GM21447 (cell line): ENCODE data around the gene TRIP10.
A peak's percentile ranks its signal among the peaks of the same experiment; 100 is the strongest.
"Not testable (repeated sequence)": the region's sequence is repeated elsewhere in the genome, so short reads cannot be mapped to it uniquely, and the experiment has no call there.

Experiments used
- ATAC-seq: cut with Tn5 transposase; IDR thresholded peaks from one replicate; pipeline ENCODE4 v1.9.1; 2021; ENCODE audit not compliant: unreplicated experiment

TRIP10 gene

DNA sequence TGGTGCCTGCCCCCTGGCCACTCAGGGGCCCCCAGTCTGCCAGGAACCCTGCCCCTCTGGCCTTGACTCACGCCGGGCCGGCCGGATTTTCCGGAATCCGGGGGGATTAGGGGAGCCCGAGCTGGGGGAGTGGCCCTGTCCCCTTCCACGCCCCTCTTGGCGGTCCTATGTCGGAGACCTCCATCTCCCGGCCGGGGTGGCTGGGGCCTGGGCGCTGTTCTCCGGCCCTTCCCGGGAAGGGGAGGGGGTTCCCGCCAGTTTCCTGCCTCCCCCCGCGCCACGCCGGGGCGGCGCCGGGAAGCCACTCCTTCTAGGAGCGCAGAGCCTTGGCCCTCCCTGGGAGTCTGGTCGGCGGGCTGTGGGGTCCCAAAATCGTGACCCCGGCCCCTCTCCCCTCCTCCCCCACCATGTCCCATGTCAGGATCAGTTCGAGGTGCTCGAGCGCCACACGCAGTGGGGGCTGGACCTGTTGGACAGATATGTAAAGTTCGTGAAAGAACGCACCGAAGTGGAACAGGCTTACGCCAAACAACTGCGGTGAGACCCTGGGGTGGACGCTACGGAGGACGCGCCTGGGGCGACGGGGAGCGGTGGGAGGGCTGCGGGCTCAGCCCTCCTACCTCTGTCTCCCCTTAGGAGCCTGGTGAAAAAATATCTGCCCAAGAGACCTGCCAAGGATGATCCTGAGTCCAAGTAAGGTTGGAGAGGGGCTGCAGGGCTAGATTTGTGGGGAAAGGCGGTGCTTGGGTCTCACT is 1.3 kb downstream of the TRIP10 start:
- ATAC-seq: no peak

DNA sequence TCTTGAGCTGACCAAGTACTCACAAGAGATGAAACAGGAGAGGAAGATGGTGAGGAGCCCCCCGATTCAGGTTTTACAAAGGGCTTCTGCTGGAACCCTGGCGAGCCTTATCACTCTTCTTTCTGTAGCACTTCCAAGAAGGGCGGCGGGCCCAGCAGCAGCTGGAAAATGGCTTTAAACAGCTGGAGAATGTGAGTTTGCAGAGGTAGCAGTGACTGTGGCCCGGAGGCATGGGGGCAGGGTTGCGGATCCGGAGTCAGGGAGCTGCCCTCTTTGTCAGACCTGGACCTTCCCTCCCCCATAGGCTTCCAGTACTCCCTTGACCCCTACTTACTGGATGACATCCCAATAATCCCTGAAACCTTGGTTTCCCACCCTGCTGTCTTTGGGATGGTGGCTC is 3.6 kb downstream of the TRIP10 start:
- ATAC-seq: no peak

DNA sequence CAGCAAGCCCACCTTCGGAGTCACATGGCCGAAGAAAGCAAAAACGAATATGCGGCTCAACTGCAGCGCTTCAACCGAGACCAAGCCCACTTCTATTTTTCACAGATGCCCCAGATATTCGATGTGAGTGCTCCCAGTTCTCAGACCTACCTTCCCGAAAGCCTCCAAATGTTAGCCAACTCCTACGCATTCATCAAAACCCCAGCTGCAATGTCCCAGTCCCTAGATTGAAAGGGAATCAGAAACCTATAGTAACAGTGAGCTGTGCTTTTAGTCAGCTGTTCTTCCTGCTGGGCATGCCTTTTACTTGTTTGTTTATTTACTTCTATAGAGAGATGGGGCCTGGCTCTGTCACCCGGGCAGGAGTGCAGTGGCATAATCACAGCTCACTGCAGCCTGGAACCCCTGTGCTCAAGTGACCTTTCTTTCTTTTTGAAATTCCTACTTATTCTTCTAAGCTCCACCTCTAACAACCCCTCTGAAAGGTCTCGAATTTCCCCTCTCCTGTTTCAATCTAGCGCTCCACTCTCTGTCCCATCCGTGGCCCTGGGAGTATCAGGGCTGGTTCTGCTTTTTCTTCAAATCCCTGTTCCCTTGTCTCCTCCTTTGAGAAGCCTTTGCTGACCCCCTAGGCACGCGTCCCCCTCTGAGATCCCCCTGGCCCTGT is 4.4 kb downstream of the TRIP10 start:
- ATAC-seq: no peak

DNA sequence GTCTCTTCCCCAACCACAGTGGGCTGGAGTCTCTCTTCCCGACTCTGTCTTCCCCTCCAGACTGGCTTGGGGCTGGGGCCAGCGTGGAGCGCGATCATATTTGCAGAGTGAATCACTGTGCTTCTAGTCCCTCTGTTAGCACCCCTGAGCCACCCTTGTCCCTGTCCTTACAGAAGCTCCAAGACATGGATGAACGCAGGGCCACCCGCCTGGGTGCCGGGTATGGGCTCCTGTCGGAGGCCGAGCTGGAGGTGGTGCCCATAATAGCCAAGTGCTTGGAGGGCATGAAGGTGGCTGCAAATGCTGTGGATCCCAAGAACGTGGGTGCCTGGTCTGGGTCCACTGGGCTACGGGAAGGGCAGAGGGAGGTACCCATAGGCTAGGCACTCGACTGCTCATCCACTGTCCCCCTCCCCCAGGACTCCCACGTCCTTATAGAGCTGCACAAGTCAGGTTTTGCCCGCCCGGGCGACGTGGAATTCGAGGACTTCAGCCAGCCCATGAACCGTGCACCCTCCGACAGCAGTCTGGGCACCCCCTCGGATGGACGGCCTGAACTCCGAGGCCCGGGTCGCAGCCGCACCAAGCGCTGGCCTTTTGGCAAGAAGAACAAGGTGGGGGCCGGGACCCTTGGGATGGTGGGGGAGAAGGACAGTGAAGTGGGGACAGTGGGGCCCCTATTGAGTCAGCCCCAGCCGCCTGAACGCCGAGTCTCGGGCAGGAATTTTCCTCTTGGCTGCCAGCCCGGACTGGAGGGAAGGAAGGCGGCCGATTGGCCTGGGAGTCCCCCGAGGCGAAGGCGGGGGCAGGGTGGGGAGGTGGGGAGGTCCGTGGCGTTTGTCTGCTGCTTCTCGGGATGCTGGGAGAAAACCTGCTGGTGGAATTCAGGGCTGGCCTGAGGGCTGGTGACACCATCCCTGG is 5.2 kb downstream of the TRIP10 start:
- ATAC-seq: no peak

DNA sequence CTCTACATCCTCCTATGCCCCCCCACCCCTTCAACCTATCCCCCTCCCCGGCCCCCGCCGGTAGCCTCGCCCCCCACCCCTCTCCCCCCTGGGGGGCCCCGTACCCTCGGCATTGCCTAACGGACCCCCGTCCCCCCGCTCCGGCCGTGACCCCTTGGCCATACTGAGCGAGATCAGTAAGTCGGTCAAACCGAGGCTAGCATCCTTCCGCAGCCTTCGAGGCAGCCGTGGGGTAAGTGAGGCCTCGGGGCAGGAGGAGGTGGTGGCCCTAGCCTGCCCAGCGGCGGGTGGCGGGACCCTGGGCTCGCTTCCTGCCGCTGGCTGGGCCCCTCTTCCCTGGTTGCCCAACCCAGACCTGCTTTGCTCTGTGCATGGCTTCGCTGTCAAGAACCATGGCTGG is 6.5 kb downstream of the TRIP10 start:
- ATAC-seq: no peak

DNA sequence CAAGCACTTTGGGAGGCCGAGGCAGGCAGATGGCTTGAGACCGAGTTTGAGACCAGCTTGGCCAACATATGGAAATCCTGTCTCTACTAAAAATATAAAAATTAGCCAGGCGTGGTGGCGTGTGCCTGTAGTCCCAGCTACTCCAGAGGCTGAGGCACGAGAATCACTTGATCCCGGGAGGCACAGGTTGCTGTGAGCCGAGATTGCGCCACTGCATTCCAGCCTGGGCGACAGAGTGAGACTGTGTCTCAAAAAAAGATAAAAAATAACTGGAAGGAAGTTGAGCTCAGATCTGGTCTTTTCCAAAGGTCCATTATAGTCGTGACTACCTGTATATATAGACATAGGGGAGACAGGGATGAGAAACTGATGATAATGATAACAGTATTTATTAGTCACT is 9.1 kb downstream of the TRIP10 start:
- ATAC-seq: not testable (repeated sequence)

DNA sequence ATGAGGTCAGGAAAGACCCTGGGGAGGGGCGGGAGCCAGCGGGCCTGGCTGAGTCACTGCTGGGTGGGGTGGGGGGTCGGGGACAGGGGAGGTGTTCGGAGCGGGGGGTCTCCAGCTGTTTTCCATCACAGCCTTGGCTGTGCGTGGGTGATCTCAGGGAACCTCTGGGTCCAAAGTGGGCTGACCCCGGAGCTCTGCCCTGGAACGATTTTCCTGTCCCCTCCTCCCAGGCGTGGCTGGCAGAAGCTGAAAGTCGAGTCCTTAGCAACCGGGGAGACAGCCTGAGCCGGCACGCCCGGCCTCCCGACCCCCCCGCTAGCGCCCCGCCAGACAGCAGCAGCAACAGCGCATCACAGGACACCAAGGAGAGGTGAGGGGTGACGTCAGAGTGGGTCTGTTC is 10.6 kb downstream of the TRIP10 start:
- no peak for ATAC-seq

DNA sequence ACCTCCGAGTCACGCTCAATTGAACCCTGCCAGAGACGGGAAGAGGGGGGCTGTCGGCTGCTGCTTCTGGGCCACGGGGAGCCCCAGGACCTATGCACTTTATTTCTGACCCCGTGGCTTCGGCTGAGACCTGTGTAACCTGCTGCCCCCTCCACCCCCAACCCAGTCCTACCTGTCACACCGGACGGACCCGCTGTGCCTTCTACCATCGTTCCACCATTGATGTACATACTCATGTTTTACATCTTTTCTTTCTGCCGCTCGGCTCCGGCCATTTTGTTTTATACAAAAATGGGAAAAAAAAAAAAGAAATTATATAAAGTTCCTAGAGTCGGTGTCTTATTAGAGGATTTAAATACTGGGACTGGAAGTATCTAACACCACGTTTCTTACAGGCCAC is 11.7 kb downstream of the TRIP10 start:
- ATAC-seq: no peak

DNA sequence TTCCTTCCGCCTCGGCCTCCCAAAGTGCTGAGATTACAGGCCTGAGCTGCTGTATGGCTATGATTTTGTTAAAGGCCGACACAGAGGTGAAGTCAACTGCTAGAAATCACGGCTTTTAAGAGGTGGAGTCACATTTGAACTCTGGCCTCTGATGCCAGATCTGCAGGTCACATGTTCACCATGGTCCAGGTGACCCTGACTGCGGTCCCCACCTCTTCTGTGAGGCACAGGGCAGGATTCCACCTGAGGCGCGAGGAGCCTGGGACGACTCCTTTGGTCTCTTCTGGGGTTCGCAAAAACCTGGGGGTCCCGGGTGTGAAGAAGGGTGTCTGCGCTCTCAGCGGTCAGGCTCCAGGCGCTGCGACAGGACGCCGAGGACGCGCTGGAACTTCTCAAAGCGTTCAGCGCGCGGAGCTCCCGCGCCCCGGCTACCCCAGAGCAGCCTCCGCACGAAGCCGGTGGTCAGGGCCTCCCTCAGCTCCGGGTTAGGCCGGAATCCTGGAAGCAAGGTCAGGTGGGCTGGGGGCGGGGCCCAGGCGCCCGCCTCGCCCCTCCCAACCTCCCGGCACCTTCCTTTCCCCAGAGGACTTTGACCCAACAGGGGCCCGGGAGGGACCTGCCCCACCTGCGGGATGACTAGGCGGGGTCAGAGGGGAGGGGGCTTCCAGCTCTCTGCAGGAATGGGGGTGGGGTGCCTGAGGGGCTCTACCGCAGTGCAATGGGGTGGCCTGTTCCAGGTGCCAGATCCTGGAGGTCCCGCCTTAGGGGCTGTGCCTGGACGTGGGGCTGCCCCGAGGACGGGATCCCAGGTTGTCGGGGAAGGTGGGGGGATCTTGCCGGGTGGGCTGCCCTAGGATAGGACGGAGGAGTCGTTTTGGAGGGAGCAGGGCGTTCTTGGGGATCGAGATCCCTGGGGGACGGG is 13.0 kb downstream of the TRIP10 start:
- ATAC-seq: no peak

DNA sequence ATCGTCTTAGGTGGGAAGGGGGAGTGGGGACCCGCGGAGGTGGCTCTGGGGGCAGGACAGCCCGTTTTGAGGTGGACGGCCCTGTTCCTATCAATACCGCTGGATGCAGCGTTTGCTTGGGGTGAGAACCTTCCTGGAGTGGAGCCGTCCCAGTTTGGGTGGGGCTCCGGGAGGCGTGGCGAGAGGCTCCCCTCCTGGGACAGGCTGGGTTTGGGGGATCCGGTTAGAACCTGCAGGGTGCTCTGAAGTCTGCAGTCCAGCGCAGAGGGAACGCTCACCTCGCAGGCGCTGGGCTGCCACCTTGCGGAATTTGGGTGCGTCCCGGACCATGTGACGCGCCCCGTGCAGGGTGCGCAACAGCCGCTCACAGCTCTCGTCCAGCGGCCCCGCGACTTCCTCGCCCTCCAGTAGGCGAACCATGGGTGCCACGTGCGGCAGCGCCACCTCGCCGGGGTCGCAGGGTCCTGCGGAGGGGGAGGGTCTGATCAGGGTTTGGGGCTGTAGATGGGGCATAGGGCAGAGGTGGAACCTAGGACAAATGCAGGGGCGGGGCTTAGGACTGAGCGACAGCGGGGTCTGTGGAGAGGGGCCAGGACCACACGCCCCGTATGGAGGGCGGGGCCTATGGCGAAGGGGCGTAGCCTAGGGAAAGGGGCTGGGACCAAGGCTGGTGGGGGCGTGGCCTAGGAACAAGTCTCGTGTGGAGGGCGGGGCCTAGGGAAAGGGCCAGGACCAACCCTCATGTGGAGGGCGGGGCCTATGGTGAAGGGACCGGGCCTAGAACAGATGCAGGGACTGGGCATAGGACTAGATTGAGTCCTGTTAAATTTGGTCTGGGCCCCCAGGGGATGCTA is 13.9 kb downstream of the TRIP10 start:
- ATAC-seq: peak; percentile 71

DNA sequence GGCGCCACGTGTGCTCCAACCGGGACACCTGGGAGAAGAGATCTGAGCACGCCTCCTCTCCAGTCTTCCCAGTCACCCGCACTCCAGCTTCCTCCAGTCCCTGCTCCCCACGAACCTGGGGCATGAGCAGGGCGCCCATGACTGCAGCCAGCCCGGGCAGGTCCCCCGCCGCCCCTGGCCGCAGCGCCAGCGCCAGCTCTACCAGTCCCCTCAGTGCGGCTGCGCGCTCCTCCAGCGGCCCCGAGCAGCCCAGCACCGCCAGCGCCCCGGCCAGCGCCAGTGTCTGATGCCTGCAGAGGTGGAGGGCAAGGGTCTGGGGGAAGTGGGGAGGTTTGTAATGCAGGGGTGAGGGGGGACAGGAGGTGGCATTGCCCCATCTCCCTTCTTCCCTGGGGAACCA is 14.7 kb downstream of the TRIP10 start:
- no peak for ATAC-seq

DNA sequence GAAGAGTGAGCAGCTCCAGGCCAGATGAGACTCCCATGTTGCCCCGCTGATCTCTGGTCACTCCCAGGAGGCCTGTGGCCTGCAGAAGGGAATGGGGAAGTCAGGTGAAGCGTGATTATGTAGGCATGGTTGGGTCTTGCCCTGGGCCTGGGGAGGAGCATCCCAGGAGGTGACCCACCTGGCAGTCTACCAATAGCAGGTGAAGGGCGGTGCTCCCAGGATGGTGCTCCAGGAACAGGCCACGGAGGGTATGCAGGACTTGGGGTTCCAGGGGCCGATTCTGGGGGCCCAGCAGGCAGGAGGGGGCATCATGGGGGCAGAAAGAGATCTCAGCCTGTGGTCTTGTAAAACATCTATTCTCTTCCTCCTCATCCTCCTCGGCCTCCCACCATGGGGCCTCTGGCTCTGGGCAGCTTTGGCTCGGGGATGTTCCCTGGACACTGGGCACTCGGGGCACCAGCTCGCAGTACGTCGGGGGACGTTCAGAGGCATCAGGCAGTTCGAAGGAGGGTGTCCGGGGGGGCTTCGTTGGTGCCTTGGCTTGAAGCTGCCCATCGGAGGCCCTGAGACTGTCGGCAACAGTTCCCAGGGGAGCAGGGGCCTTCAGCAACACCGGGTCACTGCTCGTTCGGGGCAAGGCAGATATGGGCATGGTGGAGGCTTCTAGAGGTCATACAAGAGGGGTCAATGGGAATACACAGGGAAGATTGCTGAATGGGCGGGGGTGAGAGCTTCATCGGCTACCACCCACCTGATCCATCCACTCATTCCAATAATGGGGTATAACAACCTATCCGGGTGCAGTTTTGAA is 15.4 kb downstream of the TRIP10 start:
- ATAC-seq: no peak

DNA sequence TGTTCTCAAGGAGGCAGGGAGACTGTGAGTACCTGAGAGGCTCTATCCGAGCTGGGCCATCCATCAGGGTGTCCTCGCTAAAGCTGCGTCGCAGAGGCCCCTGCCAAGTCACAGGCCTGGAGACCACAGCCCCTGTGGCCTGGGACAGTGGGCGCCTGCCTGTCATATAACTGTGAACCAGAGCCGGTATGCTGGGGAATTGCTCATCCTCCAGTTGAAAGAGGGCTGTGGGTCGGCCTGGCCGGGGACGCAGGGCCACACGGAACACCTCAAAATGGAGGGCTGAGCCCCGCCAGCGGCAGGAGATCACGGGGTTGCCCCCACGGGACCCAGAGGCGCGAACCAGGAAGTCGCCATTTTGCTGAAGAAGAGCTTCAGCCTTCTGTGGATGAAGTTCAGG is 21.1 kb downstream of the TRIP10 start:
- no peak for ATAC-seq

DNA sequence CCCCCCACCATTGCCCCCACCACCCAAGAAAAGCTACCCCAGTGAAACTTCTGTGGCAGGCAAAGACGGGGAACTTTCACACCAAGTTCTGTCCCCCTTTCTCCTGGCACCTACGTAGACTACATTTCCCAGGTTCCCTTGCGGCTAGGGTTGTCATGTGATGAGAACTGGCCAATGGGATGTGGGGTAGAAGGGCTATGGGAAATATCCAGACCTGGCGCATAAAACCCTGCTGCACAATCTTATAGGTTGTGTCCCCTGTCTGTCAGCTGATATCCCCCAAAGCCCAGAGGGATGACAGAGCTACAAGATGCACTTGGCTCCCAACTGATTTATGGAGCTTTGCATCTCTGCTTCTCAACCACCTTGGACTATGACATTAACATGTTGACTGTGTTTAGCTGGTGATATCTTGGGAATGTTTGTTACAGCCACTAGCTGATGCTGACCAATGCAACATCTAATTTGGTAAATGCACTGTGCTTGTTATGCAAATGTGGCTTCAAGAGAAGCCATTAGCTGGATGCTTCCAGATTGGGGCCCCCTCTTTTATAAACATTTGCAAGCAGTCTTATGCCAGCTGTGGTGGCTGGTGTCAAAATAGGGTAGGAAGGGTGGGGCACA is 21.7 kb downstream of the TRIP10 start:
- no peak for ATAC-seq

DNA sequence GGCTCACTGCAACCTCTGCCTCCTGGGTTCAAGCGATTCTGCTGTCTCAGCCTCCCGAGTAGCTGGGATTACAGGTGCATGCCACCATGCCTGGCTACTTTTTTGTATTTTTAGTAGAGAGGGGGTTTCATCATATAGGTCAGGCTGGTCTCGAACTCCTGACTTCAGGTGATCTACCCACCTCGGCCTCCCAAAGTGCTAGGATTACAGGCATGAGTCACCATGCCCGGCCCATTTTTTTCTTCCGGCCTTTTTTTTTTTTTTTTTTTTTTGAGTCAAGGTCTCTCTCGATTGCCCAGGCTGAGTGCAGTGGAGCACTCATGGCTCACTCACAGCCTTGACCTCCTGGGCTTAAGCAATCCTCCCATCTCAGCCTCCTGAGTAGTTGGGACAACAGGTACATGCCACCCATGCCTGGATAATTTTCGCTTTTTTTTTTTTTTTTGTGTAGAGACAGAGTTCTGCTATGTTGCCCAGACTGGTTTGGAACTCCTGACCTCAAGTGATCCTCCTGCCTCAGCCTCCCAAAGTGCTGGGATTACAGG is 22.8 kb downstream of the TRIP10 start:
- ATAC-seq: not testable (repeated sequence)

DNA sequence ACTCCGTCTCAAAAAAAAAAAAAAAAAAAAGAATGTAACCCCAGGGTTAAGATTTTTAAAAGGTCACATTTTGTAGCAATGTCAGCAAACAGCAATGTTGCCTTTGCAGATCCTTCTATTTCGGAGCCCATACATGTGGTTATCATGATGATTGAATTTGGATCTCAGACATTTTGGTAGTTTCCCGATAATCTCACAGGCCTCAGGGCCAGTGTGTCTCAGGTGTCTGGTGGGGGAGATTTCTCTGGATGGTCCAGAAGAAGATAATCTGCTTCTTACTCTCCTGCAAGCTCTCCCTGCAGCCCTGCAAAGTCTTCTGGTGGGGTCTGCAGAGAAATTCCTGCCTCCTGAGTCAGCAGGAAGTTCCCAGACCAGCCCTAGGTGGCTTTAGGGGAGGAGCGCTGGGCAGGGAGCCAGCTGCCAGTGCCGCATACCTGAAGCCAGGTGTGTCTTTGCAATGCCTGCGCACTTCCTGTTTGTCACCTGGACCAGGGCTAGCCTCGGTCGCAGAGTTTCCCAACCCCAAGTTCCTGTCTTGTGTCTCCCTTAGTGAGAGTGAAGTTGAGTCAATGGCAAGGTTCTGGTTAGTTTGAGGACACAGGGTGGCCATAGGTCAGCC is 26.4 kb downstream of the TRIP10 start:
- no peak for ATAC-seq

DNA sequence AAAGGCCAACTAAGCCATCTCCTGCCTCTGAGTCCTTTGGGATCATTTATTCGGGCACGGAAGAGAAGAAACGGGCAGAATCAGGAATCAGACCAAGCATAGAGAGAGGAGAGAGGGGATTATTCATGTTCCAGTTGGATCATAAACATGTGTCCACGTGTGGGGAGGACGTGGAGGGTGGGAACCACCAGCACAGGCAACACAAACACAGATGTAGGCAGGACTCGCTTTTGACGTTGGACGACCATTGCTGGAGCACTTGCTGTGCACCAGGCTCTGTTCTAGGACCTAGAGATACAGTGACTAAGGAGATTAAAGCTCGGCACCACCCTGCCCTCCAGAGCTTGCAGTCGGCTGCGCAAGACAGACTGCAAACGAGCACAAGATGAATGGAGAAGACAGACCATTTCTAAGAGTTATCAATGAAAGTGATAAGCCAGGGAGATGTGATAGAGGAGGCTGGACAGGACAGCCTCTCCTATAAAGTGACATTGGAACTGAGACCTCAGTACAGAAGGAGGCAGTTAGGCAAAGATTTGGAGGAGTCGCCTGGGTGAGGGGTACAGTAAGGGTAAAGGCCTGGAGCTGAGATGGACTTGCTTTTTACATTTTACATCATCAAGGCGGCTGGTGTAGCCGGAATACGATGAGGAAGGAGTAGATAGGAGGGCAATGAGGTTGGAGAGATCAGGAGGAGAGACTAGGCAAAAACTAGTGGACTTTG is 27.0 kb downstream of the TRIP10 start:
- ATAC-seq: no peak
